Measurements from ENCODE around the gene IDUA.

GRCh38 chr4:1040344-1041146 is 53.7 kb downstream of the IDUA start:
- TF ChIP-seq YY1 (IDR thresholded peaks at IDR 0.05; ENCODE audit: insufficient read depth, insufficient read length) (no peak), ZNF274 (IDR thresholded peaks at IDR 0.05; ENCODE audit: low read depth, low read length) (no peak), SUZ12 (IDR thresholded peaks at IDR 0.05; ENCODE audit: extremely low read depth, insufficient read depth, insufficient read length) (no peak)

Data from NT2/D1 (cell line).